Liver (tissue), 9 donors: Measurements from ENCODE around the gene CARS1. TPM values are rescaled to one million over a fixed set of nuclear protein-coding genes. Genes with fewer than 3 reads are reported as not detected.

ENCODE experiments used
- DNase-seq: peaks from one replicate; pipeline ENCODE4 v3.0.0-alpha.2; 2017; ENCODE audit warnings: low spot score
- H3K27ac ChIP-seq, 2 donors: one replicate each; pipeline ENCODE4 v1.7.0; 2013; ENCODE audit warnings: inconsistent platforms in 2 of 2, low read length in 2 of 2, control low read depth in 1 of 2, low read depth in 1 of 2, mild to moderate bottlenecking in 1 of 2
- H3K27me3 ChIP-seq, 4 donors: one replicate each; pipeline versions ENCODE4 v1.6.1 to v1.7.0; 2013; ENCODE audit warnings: low read length in 3 of 4, inconsistent platforms in 1 of 4, mild to moderate bottlenecking in 1 of 4, moderate library complexity in 1 of 4; ENCODE audit not compliant: control insufficient read depth in 4 of 4, insufficient read depth in 4 of 4
- H3K36me3 ChIP-seq, 4 donors: one replicate each; pipeline versions ENCODE4 v1.6.1 to v1.7.0; 2013; ENCODE audit warnings: low read length in 3 of 4, mild to moderate bottlenecking in 3 of 4, low read depth in 1 of 4, moderate library complexity in 1 of 4; ENCODE audit not compliant: control insufficient read depth in 4 of 4, insufficient read depth in 3 of 4
- H3K4me1 ChIP-seq, 4 donors: one replicate each; pipeline versions ENCODE4 v1.6.1 to v1.7.0; 2013; ENCODE audit warnings: low read length in 3 of 4, mild to moderate bottlenecking in 3 of 4, moderate library complexity in 1 of 4; ENCODE audit not compliant: control insufficient read depth in 4 of 4, insufficient read depth in 4 of 4
- H3K4me3 ChIP-seq, 3 donors: one replicate each; pipeline versions ENCODE4 v1.6.1 to v1.7.0; 2013; ENCODE audit warnings: low read length in 3 of 3, control low read depth in 1 of 3, low read depth in 1 of 3, mild to moderate bottlenecking in 1 of 3
- H3K9ac ChIP-seq, 2 donors: one replicate each; pipeline ENCODE4 v1.7.0; 2013; ENCODE audit warnings: low read length in 2 of 2, mild to moderate bottlenecking in 2 of 2, moderate library complexity in 2 of 2, control low read depth in 1 of 2, low read depth in 1 of 2
- H3K9me3 ChIP-seq, 4 donors: one replicate each; pipeline versions ENCODE4 v1.6.1 to v1.7.0; 2013; ENCODE audit warnings: low read length in 3 of 4; ENCODE audit not compliant: control insufficient read depth in 4 of 4
- EGR1 ChIP-seq, 2 donors: IDR thresholded peaks; 2 replicates each; pipeline ENCODE4 v1.6.1; 2016 to 2018; ENCODE audit warnings: antibody characterized with exemption in 2 of 2, low read depth in 2 of 2
- FOXA2 ChIP-seq: IDR thresholded peaks from 2 replicates; pipeline ENCODE4 v1.6.1; 2016; ENCODE audit warnings: antibody characterized with exemption
- GABPA ChIP-seq, 2 donors: IDR thresholded peaks in 1 of 2; conservative IDR thresholded peaks in 1 of 2; 2 replicates each; pipeline ENCODE4 v1.6.1; 2016; ENCODE audit warnings: antibody characterized with exemption in 2 of 2, mild to moderate bottlenecking in 1 of 2, moderate library complexity in 1 of 2
- HNF4A ChIP-seq, 2 donors: conservative IDR thresholded peaks; 2 replicates each; pipeline ENCODE4 v1.6.1; 2016; ENCODE audit warnings: antibody characterized with exemption in 2 of 2, mild to moderate bottlenecking in 2 of 2
- HNF4G ChIP-seq: IDR thresholded peaks from 2 replicates; pipeline ENCODE4 v1.6.1; 2016; ENCODE audit warnings: antibody characterized with exemption
- JUND ChIP-seq, 2 donors: IDR thresholded peaks; 2 replicates each; pipeline ENCODE4 v1.6.1; 2016; ENCODE audit warnings: antibody characterized with exemption in 2 of 2
- NR2F2 ChIP-seq: IDR thresholded peaks from 2 replicates; pipeline ENCODE4 v1.6.1; 2016; ENCODE audit warnings: antibody characterized with exemption
- RAD21 ChIP-seq, 2 donors: IDR thresholded peaks; 2 replicates each; pipeline ENCODE4 v1.6.1; 2016; ENCODE audit warnings: antibody characterized with exemption in 2 of 2, mild to moderate bottlenecking in 2 of 2
- RXRA ChIP-seq, 2 donors: IDR thresholded peaks; 2 replicates each; pipeline ENCODE4 v1.6.1; 2017 to 2018; ENCODE audit warnings: antibody characterized with exemption in 2 of 2, mild to moderate bottlenecking in 1 of 2
- SP1 ChIP-seq: IDR thresholded peaks from 2 replicates; pipeline ENCODE4 v1.6.1; 2018; ENCODE audit warnings: antibody characterized with exemption, mild to moderate bottlenecking
- YY1 ChIP-seq: IDR thresholded peaks from 2 replicates; pipeline ENCODE4 v1.6.1; 2016; ENCODE audit warnings: antibody characterized with exemption, mild to moderate bottlenecking
- WGBS: extraction: QIAGEN DNeasy Blood & Tissue Kit; methylation state at CpG from one replicate; pipeline ENCODE4 v1.1.7; 2013; 5-methylcytosine and 5-hydroxymethylcytosine counted together
- polyA plus RNA-seq, 2 donors: library from polyadenylated mRNA; stranded (reverse) in 1 of 2; unstranded in 1 of 2; fragments of 200-250 nt in 1 of 2; fragments of >200 nt in 1 of 2; fragmentation: Nextera tagmentation in 1 of 2; extraction: Ambion mirVana in 1 of 2; gene quantifications; one replicate each; pipeline versions ENCODE4 v1.2.1 to v1.2.3, GENCODE V29; 2013 to 2015
- total RNA-seq, 2 donors: library from RNA; depleted of rRNA; stranded (reverse); fragments of >200 nt; gene quantifications; one replicate each; pipeline ENCODE4 v1.2.3, GENCODE V29; 2014
- TF ChIP-seq, protein P1 (sequence below): IDR thresholded peaks from 2 replicates; pipeline ENCODE4 v1.6.1; 2016; ENCODE audit warnings: antibody characterized with exemption, mild to moderate bottlenecking
- TF ChIP-seq, protein P2 (sequence below): IDR thresholded peaks from 2 replicates; pipeline ENCODE4 v1.6.1; 2016; ENCODE audit warnings: antibody characterized with exemption
- TF ChIP-seq, protein P3 (sequence below): IDR thresholded peaks from 2 replicates; pipeline ENCODE4 v1.6.1; 2016; ENCODE audit warnings: antibody characterized with exemption
- TF ChIP-seq, protein P4 (sequence below): IDR thresholded peaks from 2 replicates; pipeline ENCODE4 v1.6.1; 2016; ENCODE audit warnings: antibody characterized with exemption
- TF ChIP-seq, protein P5 (sequence below): fragments of 150-350 bp; IDR thresholded peaks from 2 replicates; pipeline ENCODE4 v1.5.1; 2017; ENCODE audit warnings: improper control_type of control experiment, low read depth, low read length; ENCODE audit not compliant: missing input control
- donor health status: healthy.
- donor health status: healthy.
- donor health status: healthy.
- donor health status: healthy.
- donor health status: healthy.

Gene CARS1
- total and polyA plus RNA-seq, 4 donors, result 15.2 to 40.1 (median 22.1) TPM

DNA sequence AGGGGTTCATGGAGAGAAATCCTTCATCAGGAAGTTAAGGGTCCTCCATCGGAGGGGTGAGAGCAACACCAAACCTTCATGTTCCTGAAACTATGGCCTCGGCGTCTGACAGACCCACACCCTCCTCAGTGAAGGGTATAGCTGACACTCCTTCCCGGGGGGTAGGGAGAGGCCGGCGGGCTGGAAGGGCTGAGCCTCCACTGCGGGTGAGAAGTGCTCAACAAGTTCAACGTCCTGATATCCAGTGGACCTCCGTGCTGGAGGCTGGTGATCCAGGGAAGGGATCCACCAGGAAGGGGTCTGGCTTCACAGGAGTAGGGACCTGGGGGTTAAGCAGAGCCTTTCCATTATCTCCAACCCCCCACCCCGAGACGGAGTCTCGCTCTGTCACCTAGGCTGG is 12.3 kb downstream of the CARS1 start (continued):
- TF ChIP-seq HNF4G, result no peak

DNA sequence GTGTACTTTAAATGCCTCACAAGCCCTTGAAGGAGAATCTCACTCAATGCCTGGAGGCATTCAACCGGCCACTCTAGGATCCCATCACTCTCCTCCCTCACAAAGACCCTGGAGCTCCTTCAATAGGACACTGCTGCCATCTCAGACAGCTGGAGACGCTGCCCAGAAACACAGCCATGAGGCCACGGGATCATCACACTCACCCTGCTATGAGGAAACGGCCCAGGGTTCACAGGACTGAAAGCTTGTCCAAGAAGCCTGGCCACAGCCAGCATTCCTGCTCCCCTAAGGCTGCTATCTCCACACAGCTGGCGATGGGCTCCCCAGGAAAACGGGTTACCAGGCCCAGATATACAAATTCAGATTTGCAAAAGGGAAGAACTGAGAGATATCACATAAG is 13.2 kb downstream of the CARS1 start:
- H3K36me3 ChIP-seq, result peaks cover 0 to 16% (median 11%) of the 10 kb centered on the region in 4 donors
- DNase-seq, result no peak
- peaks cover 20 to 54% (median 36%) of the 10 kb centered on the region in 4 donors for H3K4me1 ChIP-seq
- no peak overlapping the region for H3K4me3 ChIP-seq
- 43% methylated on average over 6 of the region's 6 CpGs for WGBS
- H3K27me3 ChIP-seq, result no peaks in the 10 kb centered on the region
- H3K27ac ChIP-seq, result peak overlapping the region; percentile 95 to 99
- peak overlapping the region in 1 of 2 donors; percentile 45 for H3K9ac ChIP-seq
- no peaks in the 10 kb centered on the region for H3K9me3 ChIP-seq
- TF ChIP-seq HNF4G, result no peak
- peak in 1 of 2 donors; percentile 24 for TF ChIP-seq HNF4A (conservative IDR thresholded peaks at IDR 0.05)

DNA sequence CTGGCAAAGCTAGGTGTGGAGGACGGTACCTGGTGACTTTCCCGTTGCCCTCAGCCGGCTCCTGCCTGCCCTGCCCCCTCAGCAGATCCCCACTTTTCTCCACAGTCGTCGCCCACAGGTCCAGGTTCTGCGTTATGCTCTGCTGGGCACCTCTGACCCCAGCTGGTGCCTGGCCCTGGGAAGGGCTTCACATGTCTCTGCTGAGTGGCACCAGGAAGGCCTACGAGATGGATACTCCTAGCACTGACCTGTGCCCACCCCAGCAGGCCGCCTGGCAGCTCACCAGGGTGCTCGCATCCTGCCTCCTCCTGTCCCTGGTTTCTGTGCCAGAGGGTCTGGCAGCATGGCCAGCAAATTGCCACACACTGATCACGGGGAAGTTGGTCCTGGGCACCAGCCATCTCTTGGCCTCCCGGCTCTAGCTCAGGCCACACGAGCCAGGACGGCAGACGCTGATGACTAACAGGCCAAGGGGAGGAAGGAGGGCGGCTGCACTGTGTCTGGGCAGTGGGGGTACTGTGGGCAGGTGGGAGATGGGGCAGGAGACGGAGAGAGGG is 13.8 kb downstream of the CARS1 start:
- DNase-seq, result no peak
- TF ChIP-seq RXRA (IDR thresholded peaks at IDR 0.05), result peak; percentile 62 to 81
- TF ChIP-seq HNF4A (conservative IDR thresholded peaks at IDR 0.05), result peak; percentile 51 to 72
- no peak for TF ChIP-seq EGR1 (IDR thresholded peaks at IDR 0.05; ENCODE audit: low read depth in 2 of 2)
- TF ChIP-seq, protein P1, sequence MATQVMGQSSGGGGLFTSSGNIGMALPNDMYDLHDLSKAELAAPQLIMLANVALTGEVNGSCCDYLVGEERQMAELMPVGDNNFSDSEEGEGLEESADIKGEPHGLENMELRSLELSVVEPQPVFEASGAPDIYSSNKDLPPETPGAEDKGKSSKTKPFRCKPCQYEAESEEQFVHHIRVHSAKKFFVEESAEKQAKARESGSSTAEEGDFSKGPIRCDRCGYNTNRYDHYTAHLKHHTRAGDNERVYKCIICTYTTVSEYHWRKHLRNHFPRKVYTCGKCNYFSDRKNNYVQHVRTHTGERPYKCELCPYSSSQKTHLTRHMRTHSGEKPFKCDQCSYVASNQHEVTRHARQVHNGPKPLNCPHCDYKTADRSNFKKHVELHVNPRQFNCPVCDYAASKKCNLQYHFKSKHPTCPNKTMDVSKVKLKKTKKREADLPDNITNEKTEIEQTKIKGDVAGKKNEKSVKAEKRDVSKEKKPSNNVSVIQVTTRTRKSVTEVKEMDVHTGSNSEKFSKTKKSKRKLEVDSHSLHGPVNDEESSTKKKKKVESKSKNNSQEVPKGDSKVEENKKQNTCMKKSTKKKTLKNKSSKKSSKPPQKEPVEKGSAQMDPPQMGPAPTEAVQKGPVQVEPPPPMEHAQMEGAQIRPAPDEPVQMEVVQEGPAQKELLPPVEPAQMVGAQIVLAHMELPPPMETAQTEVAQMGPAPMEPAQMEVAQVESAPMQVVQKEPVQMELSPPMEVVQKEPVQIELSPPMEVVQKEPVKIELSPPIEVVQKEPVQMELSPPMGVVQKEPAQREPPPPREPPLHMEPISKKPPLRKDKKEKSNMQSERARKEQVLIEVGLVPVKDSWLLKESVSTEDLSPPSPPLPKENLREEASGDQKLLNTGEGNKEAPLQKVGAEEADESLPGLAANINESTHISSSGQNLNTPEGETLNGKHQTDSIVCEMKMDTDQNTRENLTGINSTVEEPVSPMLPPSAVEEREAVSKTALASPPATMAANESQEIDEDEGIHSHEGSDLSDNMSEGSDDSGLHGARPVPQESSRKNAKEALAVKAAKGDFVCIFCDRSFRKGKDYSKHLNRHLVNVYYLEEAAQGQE, result no peak
- TF ChIP-seq, protein P2, sequence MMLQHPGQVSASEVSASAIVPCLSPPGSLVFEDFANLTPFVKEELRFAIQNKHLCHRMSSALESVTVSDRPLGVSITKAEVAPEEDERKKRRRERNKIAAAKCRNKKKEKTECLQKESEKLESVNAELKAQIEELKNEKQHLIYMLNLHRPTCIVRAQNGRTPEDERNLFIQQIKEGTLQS, result no peak
- no peak for TF ChIP-seq FOXA2
- TF ChIP-seq, protein P3, sequence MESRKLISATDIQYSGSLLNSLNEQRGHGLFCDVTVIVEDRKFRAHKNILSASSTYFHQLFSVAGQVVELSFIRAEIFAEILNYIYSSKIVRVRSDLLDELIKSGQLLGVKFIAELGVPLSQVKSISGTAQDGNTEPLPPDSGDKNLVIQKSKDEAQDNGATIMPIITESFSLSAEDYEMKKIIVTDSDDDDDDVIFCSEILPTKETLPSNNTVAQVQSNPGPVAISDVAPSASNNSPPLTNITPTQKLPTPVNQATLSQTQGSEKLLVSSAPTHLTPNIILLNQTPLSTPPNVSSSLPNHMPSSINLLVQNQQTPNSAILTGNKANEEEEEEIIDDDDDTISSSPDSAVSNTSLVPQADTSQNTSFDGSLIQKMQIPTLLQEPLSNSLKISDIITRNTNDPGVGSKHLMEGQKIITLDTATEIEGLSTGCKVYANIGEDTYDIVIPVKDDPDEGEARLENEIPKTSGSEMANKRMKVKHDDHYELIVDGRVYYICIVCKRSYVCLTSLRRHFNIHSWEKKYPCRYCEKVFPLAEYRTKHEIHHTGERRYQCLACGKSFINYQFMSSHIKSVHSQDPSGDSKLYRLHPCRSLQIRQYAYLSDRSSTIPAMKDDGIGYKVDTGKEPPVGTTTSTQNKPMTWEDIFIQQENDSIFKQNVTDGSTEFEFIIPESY, result no peak
- TF ChIP-seq NR2F2, result no peak
- TF ChIP-seq JUND (IDR thresholded peaks at IDR 0.05), result peak in 1 of 2 donors; percentile 39
- peak; percentile 78 for TF ChIP-seq SP1
- peak; percentile 22 for TF ChIP-seq HNF4G
- TF ChIP-seq GABPA (IDR thresholded peaks at IDR 0.05 in 1 of 2, conservative IDR thresholded peaks at IDR 0.05 in 1 of 2), result peak in 1 of 2 donors; percentile 46
- TF ChIP-seq, protein P4, sequence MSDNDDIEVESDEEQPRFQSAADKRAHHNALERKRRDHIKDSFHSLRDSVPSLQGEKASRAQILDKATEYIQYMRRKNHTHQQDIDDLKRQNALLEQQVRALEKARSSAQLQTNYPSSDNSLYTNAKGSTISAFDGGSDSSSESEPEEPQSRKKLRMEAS, result no peak
- TF ChIP-seq, protein P5, sequence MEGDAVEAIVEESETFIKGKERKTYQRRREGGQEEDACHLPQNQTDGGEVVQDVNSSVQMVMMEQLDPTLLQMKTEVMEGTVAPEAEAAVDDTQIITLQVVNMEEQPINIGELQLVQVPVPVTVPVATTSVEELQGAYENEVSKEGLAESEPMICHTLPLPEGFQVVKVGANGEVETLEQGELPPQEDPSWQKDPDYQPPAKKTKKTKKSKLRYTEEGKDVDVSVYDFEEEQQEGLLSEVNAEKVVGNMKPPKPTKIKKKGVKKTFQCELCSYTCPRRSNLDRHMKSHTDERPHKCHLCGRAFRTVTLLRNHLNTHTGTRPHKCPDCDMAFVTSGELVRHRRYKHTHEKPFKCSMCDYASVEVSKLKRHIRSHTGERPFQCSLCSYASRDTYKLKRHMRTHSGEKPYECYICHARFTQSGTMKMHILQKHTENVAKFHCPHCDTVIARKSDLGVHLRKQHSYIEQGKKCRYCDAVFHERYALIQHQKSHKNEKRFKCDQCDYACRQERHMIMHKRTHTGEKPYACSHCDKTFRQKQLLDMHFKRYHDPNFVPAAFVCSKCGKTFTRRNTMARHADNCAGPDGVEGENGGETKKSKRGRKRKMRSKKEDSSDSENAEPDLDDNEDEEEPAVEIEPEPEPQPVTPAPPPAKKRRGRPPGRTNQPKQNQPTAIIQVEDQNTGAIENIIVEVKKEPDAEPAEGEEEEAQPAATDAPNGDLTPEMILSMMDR, result no peak
- TF ChIP-seq RAD21 (IDR thresholded peaks at IDR 0.05), result peak in 1 of 2 donors; percentile 7
- peak; percentile 64 for TF ChIP-seq YY1
- peaks cover 20 to 54% (median 34%) of the 10 kb centered on the region in 4 donors for H3K4me1 ChIP-seq
- peak overlapping the region; percentile 95 to 99 for H3K27ac ChIP-seq
- H3K9ac ChIP-seq, result peak overlapping the region in 1 of 2 donors; percentile 45
- 41% methylated on average over 16 of the region's 16 CpGs for WGBS
- no peak overlapping the region for H3K4me3 ChIP-seq
- no peaks in the 10 kb centered on the region for H3K9me3 ChIP-seq
- H3K36me3 ChIP-seq, result peaks cover 1 to 22% (median 14%) of the 10 kb centered on the region in 4 donors
- no peaks in the 10 kb centered on the region for H3K27me3 ChIP-seq
